Measurements from ENCODE around the gene GFM1.

GFM1 gene

DNA sequence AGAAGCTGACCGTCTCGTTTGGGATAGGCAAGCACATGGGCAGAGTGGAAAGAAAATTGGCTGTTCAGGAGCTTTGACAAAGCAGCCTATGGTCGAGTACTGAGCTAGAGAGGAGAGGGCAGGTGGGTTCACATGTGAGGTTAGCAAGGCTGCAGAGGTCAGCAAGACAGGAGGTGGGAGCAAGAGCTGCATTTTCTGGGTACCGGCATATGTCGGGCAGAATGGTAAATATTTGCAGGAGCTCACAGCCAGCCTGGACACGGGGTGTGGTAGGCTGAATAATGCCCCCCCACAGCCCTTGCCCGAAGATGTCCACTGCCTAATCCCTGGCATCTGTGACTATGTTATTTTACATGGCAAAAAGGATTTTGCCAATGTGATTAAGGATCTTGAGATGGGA, 79.7 kb downstream of the GFM1 start:
- no peak for FAIRE-seq
- DNase-seq (ENCODE audit: low spot score): no peak

DNA sequence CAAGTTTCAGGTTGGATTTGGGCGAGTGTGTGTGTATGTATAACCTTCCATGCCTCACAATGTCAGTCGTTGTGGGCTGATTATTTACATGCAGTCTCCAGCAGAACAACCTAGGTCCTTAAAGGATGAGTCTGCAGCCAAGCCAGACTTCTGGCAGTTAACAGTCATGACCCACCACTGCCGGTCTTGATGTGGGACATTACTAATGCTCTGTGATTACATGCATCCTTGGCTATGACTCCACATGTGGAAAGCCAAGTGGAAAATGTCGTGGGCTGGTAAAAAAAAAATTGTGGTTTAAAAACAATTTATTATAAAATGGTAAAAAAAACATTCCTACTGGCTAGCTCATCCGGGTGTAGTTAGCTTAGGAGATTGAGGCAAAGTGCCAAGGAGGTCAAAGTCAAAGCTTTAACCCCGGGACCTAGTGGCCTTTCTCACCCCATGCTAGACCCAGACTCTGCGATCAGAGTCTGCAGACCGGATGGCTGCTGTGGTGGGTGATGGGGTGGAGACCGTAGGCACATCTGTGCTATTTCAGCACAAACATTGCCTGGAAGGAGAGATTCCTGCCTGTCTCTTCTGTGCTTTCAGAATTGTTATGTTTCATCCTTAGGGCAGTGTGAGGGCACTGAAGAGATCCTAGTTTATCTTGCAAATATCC, 81.2 kb downstream of the GFM1 start:
- peak; percentile 65 for DNase-seq (ENCODE audit: low spot score)
- FAIRE-seq: no peak

DNA sequence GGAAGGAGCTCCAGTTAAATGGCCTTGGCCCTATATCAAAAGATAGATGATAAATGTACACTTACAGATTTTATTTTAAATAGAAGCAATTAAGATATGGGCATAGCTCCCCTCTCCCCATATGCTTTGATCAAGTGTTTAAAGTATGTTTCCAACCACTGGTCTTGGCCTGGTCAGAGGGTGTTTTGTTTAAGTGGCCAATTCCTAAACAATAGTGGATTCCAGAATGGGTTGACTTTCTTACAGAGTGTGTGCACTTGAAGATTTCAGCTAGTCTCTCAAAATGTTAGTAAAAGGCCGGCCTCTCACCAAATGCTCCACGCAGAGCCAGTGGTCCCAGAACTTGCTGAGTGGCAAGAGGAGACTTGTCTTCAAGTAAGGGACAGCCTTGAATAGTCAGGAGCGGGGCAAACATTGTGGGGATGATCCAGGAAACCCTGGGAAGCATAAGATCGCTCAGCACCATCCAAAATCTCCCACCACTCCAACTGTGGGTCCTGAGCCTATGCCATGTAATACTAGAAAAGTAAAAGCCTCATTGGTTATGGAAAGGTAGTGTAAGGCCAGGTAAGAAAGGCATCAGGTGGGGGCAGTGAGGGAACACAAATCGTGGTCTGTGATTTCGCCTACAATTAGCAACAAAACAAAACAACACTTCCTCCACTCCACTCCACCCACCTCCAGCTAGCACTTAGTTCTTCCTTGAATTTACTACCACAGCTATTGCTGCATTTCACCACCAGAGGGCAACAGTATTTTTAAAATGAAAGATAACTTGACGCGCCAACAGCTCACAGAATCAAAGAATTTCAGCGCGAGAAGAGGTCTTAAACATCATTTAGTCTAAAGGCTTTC, 83.1 kb downstream of the GFM1 start:
- no peak for FAIRE-seq

DNA sequence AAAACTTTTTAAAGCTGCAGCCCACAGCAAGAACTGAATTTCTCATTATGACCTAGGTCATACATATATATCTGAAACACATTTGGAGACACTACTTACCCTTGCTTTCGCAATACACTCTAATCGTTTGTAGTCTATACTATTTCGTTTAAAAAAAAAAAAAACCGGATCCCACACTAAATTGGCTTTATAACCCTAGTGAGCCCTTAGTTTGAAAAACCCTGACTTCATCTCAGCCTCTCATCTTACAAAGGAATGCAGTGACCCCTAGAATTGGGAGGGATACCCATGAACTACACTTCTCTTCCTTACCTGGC, 83.7 kb downstream of the GFM1 start:
- FAIRE-seq (no peak), DNase-seq (ENCODE audit: low spot score) (no peak)

More for the DNA sequence above, 83.1 kb downstream of the GFM1 start:
- DNase-seq (ENCODE audit: low spot score): peak; percentile 46

DNA sequence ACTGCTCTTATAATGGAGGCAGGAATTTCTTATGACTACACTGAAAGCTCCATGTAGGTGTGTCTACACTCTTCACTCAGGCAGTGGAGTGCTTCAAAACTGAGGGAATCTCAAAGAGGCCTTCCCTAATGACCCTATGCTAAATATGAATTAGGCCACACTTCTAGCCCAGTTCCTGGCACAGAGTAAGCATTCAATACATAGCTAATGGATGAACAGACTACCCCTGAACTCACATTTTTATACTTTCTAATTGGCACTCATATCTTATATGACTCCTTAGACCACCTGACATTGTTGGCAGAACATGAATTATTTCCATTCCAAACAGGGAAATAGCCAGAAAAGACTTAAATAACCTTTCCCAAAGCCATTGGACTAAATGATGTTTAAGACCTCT, 84.5 kb downstream of the GFM1 start:
- no peak for DNase-seq (ENCODE audit: low spot score)
- no peak for FAIRE-seq

DNA sequence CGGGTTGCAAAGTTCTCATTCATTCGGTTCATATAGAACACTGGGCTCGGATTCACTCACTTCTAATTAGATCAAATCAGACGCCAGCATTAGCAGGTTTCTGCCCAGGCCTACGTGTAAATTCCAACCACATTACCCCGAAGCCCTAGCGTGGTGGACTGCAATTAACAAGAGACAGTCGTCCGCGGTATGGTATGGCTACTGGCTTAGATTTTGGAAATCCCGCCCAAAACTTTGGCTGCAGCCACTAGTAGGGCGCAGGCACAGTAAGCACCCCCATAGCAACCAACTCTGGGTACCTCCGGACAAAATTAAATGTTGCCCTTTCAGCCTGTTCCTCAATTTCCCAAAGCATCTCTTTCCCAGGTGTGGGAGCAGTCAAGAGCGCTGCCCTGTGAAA, 87.2 kb downstream of the GFM1 start:
- FAIRE-seq (no peak), DNase-seq (ENCODE audit: low spot score) (no peak)

DNA sequence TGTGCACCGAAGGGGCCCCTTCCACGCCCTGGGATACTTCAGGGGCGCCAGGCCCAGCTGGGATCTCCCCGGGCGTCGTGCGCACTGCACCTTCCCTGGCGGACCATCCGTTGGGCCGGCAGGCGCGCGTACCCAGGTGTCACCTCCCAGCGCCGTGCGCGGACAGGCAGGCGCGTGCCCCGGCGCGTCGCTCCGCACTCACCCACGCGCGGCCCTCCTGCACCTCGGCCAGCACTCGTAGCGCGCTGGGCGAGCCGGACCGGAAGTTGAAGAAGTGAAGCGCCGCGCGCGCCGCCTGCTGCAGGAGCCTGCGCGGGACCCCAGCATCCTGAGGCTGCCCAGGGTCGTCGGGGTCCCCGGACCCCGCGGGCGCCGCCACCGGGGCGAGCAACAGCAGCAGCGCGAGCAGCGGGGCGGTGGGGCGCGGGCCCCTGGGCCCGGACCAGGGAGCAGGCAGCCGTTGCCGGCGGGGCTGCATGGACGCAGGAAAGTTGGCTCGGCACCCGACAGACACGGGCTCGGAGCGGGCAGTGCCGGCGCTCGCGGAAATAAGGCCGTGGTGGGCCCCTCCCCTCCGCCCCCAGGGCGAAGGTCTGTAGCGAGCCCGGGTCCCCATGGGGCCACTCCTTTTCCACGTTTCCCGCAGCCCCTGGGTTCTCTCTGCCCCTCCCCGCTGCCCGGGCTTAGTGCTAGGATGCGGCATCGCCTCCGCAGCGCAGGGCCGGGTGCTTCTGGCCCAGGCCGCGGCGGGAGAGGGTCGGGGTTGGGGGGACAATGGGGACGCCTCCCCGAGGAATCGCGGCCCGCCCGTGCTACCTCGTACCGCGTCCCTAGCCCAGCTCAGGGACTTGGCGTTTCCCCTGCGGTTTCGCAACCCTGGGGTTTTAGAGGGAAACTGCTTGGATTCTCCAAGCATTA, 87.9 kb downstream of the GFM1 start, which contains the start of gene RARRES1:
TSS of gene RARRES1 (minus strand) at position 520 of the 918 bp plus-strand sequence. CDS start at position 478, 42 bp downstream.
- DNase-seq (ENCODE audit: low spot score) (no peak), FAIRE-seq (no peak)

DNA sequence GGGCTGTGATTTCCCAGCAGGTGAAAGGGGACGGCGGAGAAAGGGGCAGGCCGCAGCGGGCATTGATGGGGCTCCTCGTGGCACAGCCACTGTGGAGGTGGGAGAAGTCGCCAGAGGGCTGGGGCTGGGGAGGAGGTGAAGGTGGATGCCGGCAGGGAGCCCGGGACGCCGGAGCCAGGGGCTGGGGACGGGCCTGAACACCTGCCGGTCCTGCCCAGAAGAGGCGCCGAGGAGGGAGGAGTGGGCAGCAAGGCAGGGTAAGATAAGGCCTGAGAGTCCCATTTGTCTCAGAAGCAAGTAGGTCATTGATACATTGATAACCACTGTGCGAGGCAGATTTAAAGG, 88.5 kb downstream of the GFM1 start:
- DNase-seq (ENCODE audit: low spot score): no peak
- FAIRE-seq: no peak

DNA sequence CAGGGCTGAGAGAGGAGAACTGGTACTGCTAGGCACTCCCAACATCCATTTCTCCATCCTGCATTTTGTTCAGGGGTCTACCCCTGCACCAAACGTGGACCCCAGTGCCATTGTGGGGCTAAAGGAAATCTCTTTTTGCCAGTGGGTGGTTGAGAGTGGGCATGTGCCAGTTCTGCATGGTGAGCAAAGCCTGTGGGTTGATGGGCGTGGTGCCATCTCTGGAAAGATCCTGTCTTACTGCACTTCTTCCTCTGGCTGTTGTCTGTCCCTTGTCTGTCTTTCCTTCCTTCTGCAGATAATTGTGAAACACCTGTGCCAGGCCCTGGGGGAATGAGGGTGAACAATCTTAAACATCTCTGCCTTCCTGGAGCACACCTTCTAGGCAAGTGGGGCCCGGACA, 89.3 kb downstream of the GFM1 start:
- DNase-seq (ENCODE audit: low spot score) (no peak), FAIRE-seq (no peak)

DNA sequence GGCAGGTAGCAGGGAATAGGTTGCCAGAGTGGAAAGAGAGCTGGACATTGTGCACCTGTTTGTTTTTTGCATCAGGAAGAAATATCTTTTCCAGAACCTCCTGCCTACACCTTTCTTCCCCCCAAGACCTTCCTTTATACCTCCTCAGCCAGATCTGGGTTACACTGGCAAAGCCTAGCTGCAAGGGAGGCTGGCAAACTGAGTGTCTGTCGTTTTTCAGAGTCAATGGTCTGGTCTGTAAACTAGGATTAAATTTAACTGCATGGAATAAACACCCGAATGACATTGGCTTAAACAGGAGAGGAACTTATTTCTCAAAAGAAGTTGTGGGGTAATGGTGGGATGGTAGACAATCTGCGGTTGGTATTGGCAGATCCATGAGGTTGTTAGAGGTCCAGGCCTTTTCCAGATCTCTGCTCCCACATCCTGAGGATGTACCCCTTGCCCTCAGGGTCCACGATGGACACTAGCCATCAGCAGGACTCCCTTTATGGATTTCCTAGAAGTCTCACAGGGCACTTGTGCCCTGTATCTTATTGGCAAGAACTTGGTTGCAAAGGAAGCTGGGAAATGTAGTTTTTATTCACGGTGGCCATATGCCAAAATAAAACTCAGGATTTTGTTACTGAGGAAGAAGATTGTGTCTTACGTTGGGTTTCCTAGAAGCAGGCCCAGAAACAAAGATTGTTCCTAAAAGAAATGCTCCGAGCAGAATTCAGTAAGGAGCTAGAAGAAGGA, 91.1 kb downstream of the GFM1 start:
- DNase-seq (ENCODE audit: low spot score) (no peak), FAIRE-seq (no peak)

DNA sequence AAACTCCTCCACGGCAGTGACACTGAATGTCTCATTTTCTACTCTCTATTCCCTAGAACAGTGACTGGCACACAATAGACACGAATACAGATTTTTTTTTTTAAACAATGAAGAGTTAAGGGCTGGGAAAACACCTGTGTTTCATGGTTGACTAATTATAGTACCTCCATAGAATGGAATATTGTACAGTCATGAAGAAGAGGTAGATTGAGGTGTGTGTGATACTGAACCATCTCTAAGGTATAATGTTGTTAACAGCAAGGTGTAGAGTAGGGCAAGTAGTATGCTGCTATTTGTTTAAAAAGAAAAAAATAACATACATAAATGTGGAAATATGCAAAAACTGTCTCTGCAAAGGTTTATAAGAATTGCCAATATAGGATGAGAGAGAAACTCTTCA, 93.1 kb downstream of the GFM1 start:
- FAIRE-seq: no peak

DNA sequence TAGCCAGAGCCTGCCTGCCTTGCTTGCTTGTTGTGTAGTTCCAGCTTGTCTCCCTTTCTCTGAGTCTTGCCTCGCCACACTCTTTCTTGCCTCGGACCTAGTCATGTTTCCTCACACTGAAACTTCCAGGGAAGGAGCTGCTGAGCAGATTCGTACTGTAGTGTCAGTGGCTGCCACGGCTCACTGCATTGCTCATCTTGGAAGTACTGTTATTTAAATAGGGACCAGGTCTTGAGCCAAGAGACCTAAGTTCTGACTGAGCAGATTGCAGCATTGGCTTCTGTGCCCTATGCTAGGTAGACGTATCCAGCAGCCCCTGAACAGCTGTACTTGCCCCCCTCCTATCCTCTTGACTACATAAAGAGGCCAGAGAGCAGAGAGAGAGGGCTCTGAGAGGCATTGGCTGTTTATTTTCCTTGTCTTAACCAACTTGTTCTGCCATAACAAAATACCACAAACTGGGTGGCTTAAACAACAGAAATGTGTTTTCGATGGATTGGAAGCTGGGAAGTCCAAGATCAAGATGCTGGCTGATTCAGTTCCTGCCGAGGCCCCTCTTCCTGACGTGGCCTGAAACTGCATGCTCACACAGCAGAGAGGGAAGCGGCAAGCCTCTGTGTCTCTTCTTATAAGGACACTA, 93.8 kb downstream of the GFM1 start:
- FAIRE-seq (no peak), DNase-seq (ENCODE audit: low spot score) (no peak)

More for the DNA sequence above, 93.1 kb downstream of the GFM1 start:
- DNase-seq (ENCODE audit: low spot score): no peak

DNA sequence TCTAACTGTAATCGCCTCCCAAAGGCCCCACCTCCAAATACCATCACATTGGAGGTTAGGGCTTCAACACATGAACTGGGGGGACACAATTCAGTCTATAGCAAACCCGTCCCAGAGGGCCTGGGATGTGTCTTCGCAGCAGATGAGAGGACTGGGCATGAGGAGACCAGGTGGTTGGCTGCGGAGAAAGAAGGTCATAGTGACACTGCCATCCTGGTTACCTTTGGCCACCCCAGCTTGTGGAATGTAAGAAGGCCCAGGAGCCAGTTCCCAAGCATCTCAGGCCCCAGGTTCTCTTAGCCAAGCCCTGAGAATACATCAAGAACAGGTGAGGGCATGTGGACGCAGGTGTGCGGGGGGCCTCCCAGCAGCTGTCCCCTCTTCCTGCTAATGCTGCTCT, 94.3 kb downstream of the GFM1 start:
- DNase-seq (ENCODE audit: low spot score): no peak
- FAIRE-seq: no peak

DNA sequence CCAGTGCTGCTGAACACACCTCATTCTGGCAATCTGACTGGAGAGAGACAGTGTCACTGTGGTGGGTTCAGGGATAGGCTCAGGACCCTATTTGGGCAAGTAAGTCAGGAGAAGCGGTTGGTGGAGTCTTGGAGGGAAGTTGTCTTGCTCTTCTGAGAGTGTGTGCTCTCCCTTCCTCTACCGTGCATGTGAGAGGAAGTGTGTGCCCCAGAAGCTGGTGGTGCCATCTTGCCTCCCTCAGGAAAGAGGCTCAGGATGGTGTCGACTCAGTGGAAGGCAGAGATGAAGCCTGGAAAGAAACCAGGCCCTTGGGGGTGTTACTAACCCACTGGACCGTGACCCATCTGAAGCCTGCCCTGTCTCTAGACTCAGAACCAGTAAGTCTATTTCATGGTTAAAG, 94.8 kb downstream of the GFM1 start:
- FAIRE-seq: no peak

DNA sequence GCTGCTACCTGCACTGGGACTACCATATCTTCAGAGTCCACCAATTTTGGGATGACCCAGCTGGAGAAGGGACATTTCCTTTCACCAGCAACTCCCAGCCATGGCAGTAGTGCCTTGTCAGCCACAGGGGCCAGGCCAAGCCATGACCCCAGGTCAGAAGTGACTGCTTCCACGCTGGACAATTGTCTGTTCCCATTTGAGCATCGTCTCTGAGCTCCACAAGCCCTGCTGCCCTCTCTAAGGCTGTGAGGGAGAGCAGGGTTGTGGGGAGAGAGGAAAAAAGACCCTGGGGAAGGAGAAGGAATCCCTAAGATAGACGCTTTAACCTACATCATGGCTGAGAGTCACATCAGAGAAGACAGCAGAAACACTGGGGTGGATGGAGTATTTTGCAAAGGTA, 95.3 kb downstream of the GFM1 start:
- FAIRE-seq (no peak), DNase-seq (ENCODE audit: low spot score) (no peak)

More for the DNA sequence above, 94.8 kb downstream of the GFM1 start:
- no peak for DNase-seq (ENCODE audit: low spot score)
